SK-N-SH (cell line): ENCODE results near the gene ATP6V1C2. TPM values are rescaled to one million over a fixed set of nuclear protein-coding genes. Genes with fewer than 3 reads are reported as not detected.
A peak's percentile ranks its signal among the peaks of the same experiment; 100 is the strongest.

Experiments used
- CTCF ChIA-PET: fragments of 300-600, 350-600 bp; formaldehyde crosslinking; extraction: SDS; loops from one replicate; lab custom pipeline; 2021; lab: Yijun Ruan, JAX
- POLR2A ChIA-PET: fragments of 350-600 bp; sonication (Branson Sonifier 250); formaldehyde crosslinking; extraction: SDS; loops from one replicate; lab custom pipeline; 2020; ENCODE audit warnings: antibody characterized with exemption, inconsistent platforms; lab: Yijun Ruan, JAX
- DNase-seq: peaks from one replicate; pipeline ENCODE4 v3.0.0; 2012
- H2AFZ ChIP-seq: fragments of 200-600 bp; sonication (generic); 2 replicates; pipeline ENCODE4 v1.8.1; 2016; ENCODE audit warnings: antibody characterized with exemption, mild to moderate bottlenecking, low read depth
- H3F3A ChIP-seq: fragments of 200-600 bp; sonication (generic); replicated peaks from 2 replicates; pipeline ENCODE3; 2016; ENCODE audit warnings: antibody characterized with exemption, mild to moderate bottlenecking; ENCODE audit not compliant: insufficient read depth
- H3K27ac ChIP-seq, 2 experiments: fragments of 200-500 bp in 1 of 2; fragments of 200-600 bp in 1 of 2; sonication (Bioruptor generic) in 1 of 2; sonication (generic), shearing (Covaris generic) in 1 of 2; 2 replicates each; pipeline versions ENCODE4 v1.5.1 to v1.6.1; 2014 to 2016; ENCODE audit warnings: low read depth in 2 of 2, inconsistent platforms in 1 of 2, low read length in 1 of 2, mild to moderate bottlenecking in 1 of 2, mixed read lengths in 1 of 2
- H3K27me3 ChIP-seq: fragments of 200-600 bp; sonication (generic), shearing (Covaris generic); 2 replicates; pipeline ENCODE4 v1.6.1; 2016; ENCODE audit warnings: mixed run types; ENCODE audit not compliant: insufficient read depth
- H3K36me3 ChIP-seq, 2 experiments: fragments of 200-500 bp in 1 of 2; fragments of 200-600 bp in 1 of 2; sonication (Bioruptor generic) in 1 of 2; sonication (generic) in 1 of 2; replicated peaks in 1 of 2; 2 replicates each; pipeline versions ENCODE3 to v1.5.1; 2014 to 2016; ENCODE audit warnings: low read length in 1 of 2, mild to moderate bottlenecking in 1 of 2; ENCODE audit not compliant: insufficient read depth in 2 of 2, control insufficient read depth in 1 of 2
- H3K4me1 ChIP-seq, 2 experiments: fragments of 200-500 bp in 1 of 2; fragments of 200-600 bp in 1 of 2; sonication (Bioruptor generic) in 1 of 2; sonication (generic), shearing (Covaris generic) in 1 of 2; 2 replicates each; pipeline versions ENCODE4 v1.5.1 to v1.6.1; 2014 to 2016; ENCODE audit warnings: low read depth in 1 of 2, low read length in 1 of 2, mixed run types in 1 of 2; ENCODE audit not compliant: insufficient read depth in 2 of 2, control insufficient read depth in 1 of 2
- H3K4me2 ChIP-seq: fragments of 200-600 bp; sonication (generic), shearing (Covaris generic); 2 replicates; pipeline ENCODE4 v1.6.1; 2017; ENCODE audit warnings: mixed run types
- H3K4me3 ChIP-seq, 2 experiments: fragments of 200-500 bp in 1 of 2; fragments of 200-600 bp in 1 of 2; sonication (Bioruptor generic) in 1 of 2; sonication (generic), shearing (Covaris generic) in 1 of 2; 2 replicates each; pipeline versions ENCODE4 v1.5.1 to v1.8.1; 2014 to 2016; ENCODE audit warnings: low read depth in 2 of 2, inconsistent platforms in 1 of 2, low read length in 1 of 2, mild to moderate bottlenecking in 1 of 2, mixed read lengths in 1 of 2, moderate library complexity in 1 of 2
- H3K79me2 ChIP-seq: fragments of 200-600 bp; sonication (generic); 2 replicates; pipeline ENCODE4 v1.8.1; 2017; ENCODE audit warnings: mild to moderate bottlenecking; ENCODE audit not compliant: insufficient read depth
- H3K9ac ChIP-seq: fragments of 200-600 bp; sonication (generic); 2 replicates; pipeline ENCODE4 v1.6.1; 2017; ENCODE audit warnings: mixed run types
- H3K9me2 ChIP-seq: fragments of 200-600 bp; sonication (generic); 2 replicates; pipeline ENCODE4 v1.6.1; 2017; ENCODE audit warnings: mixed run types
- H3K9me3 ChIP-seq: fragments of 200-600 bp; sonication (generic); 2 replicates; pipeline ENCODE4 v1.6.1; 2017; ENCODE audit warnings: mixed run types, mild to moderate bottlenecking, moderate library complexity
- H4K20me1 ChIP-seq: fragments of 200-600 bp; sonication (generic); 2 replicates; pipeline ENCODE4 v1.6.1; 2017; ENCODE audit warnings: mild to moderate bottlenecking, mixed run types; ENCODE audit not compliant: insufficient read depth
- CTCF ChIP-seq: fragments of 200-600 bp; sonication (generic); IDR thresholded peaks from 2 replicates; pipeline ENCODE4 v1.6.1; 2017; ENCODE audit warnings: antibody characterized with exemption, mild to moderate bottlenecking, moderate library complexity
- EP300 ChIP-seq, 2 experiments: IDR thresholded peaks; 2 replicates each; pipeline versions ENCODE4 v1.4.0 to v1.6.1; 2012; ENCODE audit warnings: borderline replicate concordance in 1 of 2, low read depth in 1 of 2, low read length in 1 of 2
- FOXJ3 ChIP-seq: sonication (generic); formaldehyde crosslinking; IDR thresholded peaks from 2 replicates; pipeline ENCODE4 v1.5.1; 2020; ENCODE audit warnings: mild to moderate bottlenecking, missing genetic modification reagents
- GABPA ChIP-seq: IDR thresholded peaks from 2 replicates; pipeline ENCODE4 v1.4.0; 2012; ENCODE audit warnings: low read depth, mild to moderate bottlenecking
- GATA2 ChIP-seq: sonication (generic); formaldehyde crosslinking; IDR thresholded peaks from 2 replicates; pipeline ENCODE4 v1.5.0; 2020; ENCODE audit warnings: mild to moderate bottlenecking, missing genetic modification reagents
- MEF2A ChIP-seq: IDR thresholded peaks from 2 replicates; pipeline ENCODE4 v1.4.0; 2012; ENCODE audit warnings: low read depth, borderline replicate concordance
- MXI1 ChIP-seq: IDR thresholded peaks from 2 replicates; pipeline ENCODE4 v1.6.1; 2012; ENCODE audit warnings: mild to moderate bottlenecking, low read depth, low read length, improper control_type of control experiment
- NRF1 ChIP-seq: IDR thresholded peaks from 2 replicates; pipeline ENCODE4 v1.6.1; 2012; ENCODE audit warnings: low read depth, mild to moderate bottlenecking, low read length
- RAD21 ChIP-seq: IDR thresholded peaks from 2 replicates; pipeline ENCODE4 v1.6.1; 2012; ENCODE audit warnings: mild to moderate bottlenecking, low read length
- RFX5 ChIP-seq: IDR thresholded peaks from 2 replicates; pipeline ENCODE4 v1.6.1; 2012; ENCODE audit warnings: mild to moderate bottlenecking, improper control_type of control experiment, low read length
- TEAD4 ChIP-seq: IDR thresholded peaks from 2 replicates; pipeline ENCODE4 v1.4.0; 2012; ENCODE audit warnings: mild to moderate bottlenecking, borderline replicate concordance; ENCODE audit not compliant: insufficient read depth
- YY1 ChIP-seq: IDR thresholded peaks from 2 replicates; pipeline ENCODE4 v1.4.0; 2012; ENCODE audit warnings: low read depth, mild to moderate bottlenecking
- WGBS: methylation state at CpG from one replicate; pipeline ENCODE4 v1.1.6; 2017; ENCODE audit warnings: low lambda C conversion rate; 5-methylcytosine and 5-hydroxymethylcytosine counted together
- polyA plus RNA-seq, 3 experiments: library from polyadenylated mRNA; depleted of rRNA; stranded (reverse); fragments of >200 nt; gene quantifications; 2 replicates each; pipeline ENCODE4 v1.2.3, GENCODE V29; 2012

ATP6V1C2 gene
- polyA plus RNA-seq, 1 of the 3 experiments (the other 2 are of a cell fraction), result 0.12 TPM

DNA sequence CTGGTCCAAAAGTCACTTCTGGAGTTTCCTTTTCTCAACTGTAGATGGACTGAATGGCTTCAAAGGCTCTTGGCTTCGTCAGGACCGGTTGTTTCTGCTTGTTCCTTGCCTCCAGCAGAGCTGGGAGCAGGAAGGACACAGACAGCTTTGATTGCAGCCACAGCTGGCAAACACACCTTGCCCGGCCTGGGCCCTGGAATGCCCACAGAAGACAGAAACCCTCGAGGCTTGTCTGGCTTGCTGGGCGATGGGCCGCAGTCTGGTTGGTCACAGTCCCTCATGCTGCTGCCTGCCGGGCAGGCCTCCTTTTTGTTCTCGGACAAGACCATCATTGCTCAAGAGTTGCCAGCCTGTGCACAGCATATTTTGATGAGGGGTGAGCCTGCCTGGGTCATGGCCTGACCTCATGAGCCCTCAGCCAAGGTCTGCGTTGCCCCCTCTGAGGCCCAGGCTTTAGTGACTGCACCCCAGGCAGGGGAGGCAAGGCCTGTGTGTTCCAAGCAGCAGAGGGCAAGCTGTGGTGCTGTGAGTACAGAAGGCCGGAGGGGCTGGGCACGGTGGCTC is 37.8 kb downstream of the ATP6V1C2 start:
- H3K4me3 ChIP-seq, result no peak overlapping the region
- no peaks in the 10 kb centered on the region for H3K79me2 ChIP-seq
- H3F3A ChIP-seq, result no peaks in the 10 kb centered on the region
- DNase-seq, result peak; percentile 43
- H2AFZ ChIP-seq, result no peak overlapping the region
- no peaks in the 10 kb centered on the region for H4K20me1 ChIP-seq
- H3K9me3 ChIP-seq, result no peaks in the 10 kb centered on the region
- no peaks in the 10 kb centered on the region for H3K9me2 ChIP-seq
- H3K36me3 ChIP-seq, result no peaks in the 10 kb centered on the region
- 81% methylated on average over 7 of the region's 11 CpGs for WGBS
- no peaks in the 10 kb centered on the region for H3K27me3 ChIP-seq
- no peak for TF ChIP-seq RFX5
- TF ChIP-seq MXI1, result no peak
- no peak for TF ChIP-seq CTCF
- TF ChIP-seq MEF2A, result no peak
- TF ChIP-seq, all 33 proteins: peak for 0
- Histone ChIP-seq H3K4me2 (no peak overlapping the region), H3K4me1 (peaks cover 0 to 6% of the 10 kb centered on the region in 2 experiments; a peak in 1 of 4 replicates), H3K9ac (no peak overlapping the region), H3K27ac (no peak overlapping the region)
- CTCF ChIA-PET, result interaction anchor here (0.7 to 1.6 kb wide), 4 partner anchors 19 to 73 kb away, joined by 3 to 4 read pairs (median 3); no protein-coding TSS in a partner anchor
- POLR2A ChIA-PET, result no interaction called here

DNA sequence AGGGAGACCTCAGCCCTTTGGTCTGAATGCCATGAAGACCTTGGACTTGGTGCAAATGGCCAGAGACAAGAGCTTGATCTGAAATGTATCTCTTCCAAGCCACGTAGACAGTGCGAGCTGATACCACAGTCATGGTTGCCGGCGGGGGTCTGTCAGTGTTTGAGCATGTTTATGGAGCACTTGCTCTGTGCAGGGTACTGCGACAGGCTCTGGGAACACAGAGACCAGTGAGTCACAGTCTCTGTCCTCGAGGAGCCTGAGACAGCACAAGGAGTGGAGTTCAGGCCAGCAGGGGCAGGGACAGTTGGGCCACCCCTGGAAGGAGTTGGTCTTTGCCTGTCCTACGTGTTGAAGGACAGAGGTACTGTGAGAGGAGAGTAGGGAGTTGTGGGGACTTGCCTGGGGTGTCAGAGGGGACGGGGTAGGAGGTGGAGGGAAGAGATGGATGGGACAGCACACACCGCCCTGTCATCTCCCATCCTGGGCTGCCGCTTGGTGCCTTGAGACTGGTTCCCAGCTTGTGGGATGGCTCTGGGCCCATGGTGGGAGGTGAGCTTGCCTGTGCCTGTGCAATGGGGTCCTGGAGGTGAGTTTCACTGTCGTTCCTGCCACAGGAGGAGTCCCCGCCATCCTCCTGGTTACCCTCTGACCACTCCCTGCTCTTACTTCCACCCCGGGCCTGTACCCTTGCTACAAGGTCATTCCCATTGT is 39.5 kb downstream of the ATP6V1C2 start:
- 81% methylated on average over 13 of the region's 13 CpGs for WGBS
- POLR2A ChIA-PET, result no interaction called here
- DNase-seq, result no peak
- no peak overlapping the region for H3K4me3 ChIP-seq
- H3K4me1 ChIP-seq, result peaks cover 0 to 6% of the 10 kb centered on the region in 2 experiments; a peak in 1 of 4 replicates
- no peaks in the 10 kb centered on the region for H3K36me3 ChIP-seq
- no peaks in the 10 kb centered on the region for H3F3A ChIP-seq
- H4K20me1 ChIP-seq, result no peaks in the 10 kb centered on the region
- H3K79me2 ChIP-seq, result no peaks in the 10 kb centered on the region
- H3K9me2 ChIP-seq, result no peaks in the 10 kb centered on the region
- H3K9me3 ChIP-seq, result no peaks in the 10 kb centered on the region
- CTCF ChIA-PET, result interaction anchor here (0.5 to 1.6 kb wide), 2 partner anchors 20 to 72 kb away, joined by 3 read pairs; no protein-coding TSS in a partner anchor
- TF ChIP-seq TEAD4, result no peak
- TF ChIP-seq FOXJ3 (CRISPR knock-in tag), result no peak
- no peak for TF ChIP-seq YY1
- no peak for TF ChIP-seq EP300 (IDR thresholded peaks at IDR 0.05; ENCODE audit: borderline replicate concordance in 1 of 2, low read depth in 1 of 2, low read length in 1 of 2)
- no peak for TF ChIP-seq MXI1
- TF ChIP-seq MEF2A, result no peak
- TF ChIP-seq GABPA, result no peak
- no peak for TF ChIP-seq NRF1
- TF ChIP-seq RAD21, result no peak
- TF ChIP-seq GATA2 (CRISPR knock-in tag), result no peak
- no peak overlapping the region for H3K9ac ChIP-seq
- no peak overlapping the region for H3K27ac ChIP-seq
- no peaks in the 10 kb centered on the region for H3K27me3 ChIP-seq
- no peak overlapping the region for H3K4me2 ChIP-seq
- no peak overlapping the region for H2AFZ ChIP-seq
